IPS-15b (cell line): ENCODE measurements around the gene HS6ST1.

Experiments
- H3K27me3 ChIP-seq: one replicate; pipeline ENCODE4 v1.6.1; 2013; ENCODE audit warnings: low read length; ENCODE audit not compliant: control insufficient read depth, insufficient read depth
- H3K36me3 ChIP-seq: one replicate; pipeline ENCODE4 v1.6.1; 2013; ENCODE audit warnings: low read length; ENCODE audit not compliant: control insufficient read depth, insufficient read depth
- H3K4me1 ChIP-seq: one replicate; pipeline ENCODE4 v1.6.1; 2013; ENCODE audit warnings: mild to moderate bottlenecking, low read length; ENCODE audit not compliant: control insufficient read depth, insufficient read depth
- H3K4me3 ChIP-seq: one replicate; pipeline ENCODE4 v1.5.1; 2013; ENCODE audit warnings: low read depth, low read length
- H3K9ac ChIP-seq: one replicate; pipeline ENCODE4 v1.6.1; 2013; ENCODE audit warnings: low read depth, mild to moderate bottlenecking, low read length
- H3K9me3 ChIP-seq: one replicate; pipeline ENCODE4 v1.6.1; 2013; ENCODE audit warnings: mild to moderate bottlenecking, low read length; ENCODE audit not compliant: control insufficient read depth, insufficient read depth

The HS6ST1 gene

GRCh38 chr2:128311755-128312341, 6.8 kb downstream of the HS6ST1 start:
- Histone ChIP-seq H3K36me3 (peaks cover 18% of the 10 kb centered on the region), H3K9ac (no peak overlapping the region), H3K9me3 (no peaks in the 10 kb centered on the region), H3K27me3 (no peaks in the 10 kb centered on the region), H3K4me1 (peaks cover 12% of the 10 kb centered on the region), H3K4me3 (no peak overlapping the region)

GRCh38 chr2:128311216-128311754, 7.4 kb downstream of the HS6ST1 start:
- H3K9me3 ChIP-seq = no peaks in the 10 kb centered on the region
- no peak overlapping the region for H3K9ac ChIP-seq
- peaks cover 17% of the 10 kb centered on the region for H3K36me3 ChIP-seq
- peaks cover 7% of the 10 kb centered on the region for H3K4me1 ChIP-seq
- H3K27me3 ChIP-seq = no peaks in the 10 kb centered on the region
- no peak overlapping the region for H3K4me3 ChIP-seq

GRCh38 chr2:128310761-128311160, 7.9 kb downstream of the HS6ST1 start:
- Histone ChIP-seq H3K9ac (no peak overlapping the region), H3K9me3 (no peaks in the 10 kb centered on the region), H3K36me3 (peaks cover 18% of the 10 kb centered on the region), H3K4me1 (peaks cover 12% of the 10 kb centered on the region), H3K4me3 (no peak overlapping the region), H3K27me3 (no peaks in the 10 kb centered on the region)

- Histone ChIP-seq H3K9me3 (no peaks in the 10 kb centered on the region), H3K9ac (no peak overlapping the region), H3K4me1 (peaks cover 16% of the 10 kb centered on the region), H3K4me3 (no peak overlapping the region), H3K36me3 (peaks cover 18% of the 10 kb centered on the region), H3K27me3 (no peaks in the 10 kb centered on the region)
Observed at GRCh38 chr2:128310094-128310716, 8.5 kb downstream of the HS6ST1 start.

- Histone ChIP-seq H3K36me3 (peaks cover 18% of the 10 kb centered on the region), H3K9me3 (no peaks in the 10 kb centered on the region), H3K4me1 (peaks cover 21% of the 10 kb centered on the region), H3K9ac (no peak overlapping the region), H3K27me3 (no peaks in the 10 kb centered on the region), H3K4me3 (no peak overlapping the region)
Observed at GRCh38 chr2:128309280-128310093, 9.2 kb downstream of the HS6ST1 start.

- Histone ChIP-seq H3K9me3 (no peaks in the 10 kb centered on the region), H3K9ac (no peak overlapping the region), H3K36me3 (peaks cover 18% of the 10 kb centered on the region), H3K27me3 (no peaks in the 10 kb centered on the region), H3K4me3 (no peak overlapping the region), H3K4me1 (peaks cover 19% of the 10 kb centered on the region)
Observed at GRCh38 chr2:128308889-128309279, 9.8 kb downstream of the HS6ST1 start.

- Histone ChIP-seq H3K4me1 (peaks cover 19% of the 10 kb centered on the region), H3K9me3 (no peaks in the 10 kb centered on the region), H3K4me3 (no peak overlapping the region), H3K9ac (no peak overlapping the region), H3K27me3 (no peaks in the 10 kb centered on the region), H3K36me3 (peaks cover 18% of the 10 kb centered on the region)
Observed at GRCh38 chr2:128308284-128308731, 10.4 kb downstream of the HS6ST1 start.

GRCh38 chr2:128307595-128307994, 11.1 kb downstream of the HS6ST1 start:
- peaks cover 19% of the 10 kb centered on the region for H3K4me1 ChIP-seq

GRCh38 chr2:128306931-128307460, 11.7 kb downstream of the HS6ST1 start:
- peaks cover 19% of the 10 kb centered on the region for H3K4me1 ChIP-seq
- no peak overlapping the region for H3K4me3 ChIP-seq
- H3K27me3 ChIP-seq = no peaks in the 10 kb centered on the region
- peaks cover 19% of the 10 kb centered on the region for H3K36me3 ChIP-seq
- H3K9ac ChIP-seq = no peak overlapping the region
- H3K9me3 ChIP-seq = no peaks in the 10 kb centered on the region

More at GRCh38 chr2:128307595-128307994, 11.1 kb downstream of the HS6ST1 start:
- Histone ChIP-seq H3K36me3 (peaks cover 18% of the 10 kb centered on the region), H3K9me3 (no peaks in the 10 kb centered on the region), H3K27me3 (no peaks in the 10 kb centered on the region), H3K4me3 (no peak overlapping the region), H3K9ac (no peak overlapping the region)

- H3K9ac ChIP-seq = peak overlapping the region; percentile 42
- no peaks in the 10 kb centered on the region for H3K27me3 ChIP-seq
- no peak overlapping the region for H3K4me3 ChIP-seq
- H3K9me3 ChIP-seq = no peaks in the 10 kb centered on the region
- H3K4me1 ChIP-seq = peaks cover 19% of the 10 kb centered on the region
- H3K36me3 ChIP-seq = peaks cover 14% of the 10 kb centered on the region
Observed at GRCh38 chr2:128306081-128306930, 12.4 kb downstream of the HS6ST1 start.

GRCh38 chr2:128305555-128306080, 13.1 kb downstream of the HS6ST1 start:
- no peaks in the 10 kb centered on the region for H3K9me3 ChIP-seq
- H3K27me3 ChIP-seq = no peaks in the 10 kb centered on the region
- H3K36me3 ChIP-seq = peaks cover 14% of the 10 kb centered on the region
- H3K9ac ChIP-seq = peak overlapping the region; percentile 42
- peaks cover 19% of the 10 kb centered on the region for H3K4me1 ChIP-seq
- H3K4me3 ChIP-seq = no peak overlapping the region
